GM21737 (cell line): ENCODE measurements around the gene PFAS.

Source experiments
- ATAC-seq: cut with Tn5 transposase; IDR thresholded peaks from one replicate; pipeline ENCODE4 v1.9.1; 2021; ENCODE audit warnings: mild to moderate bottlenecking, moderate library complexity; ENCODE audit not compliant: unreplicated experiment

PFAS gene

GRCh38 chr17:8294361-8294760 lies 45.3 kb downstream of the PFAS start:
- ATAC-seq = no peak

- ATAC-seq = no peak
Measured at GRCh38 chr17:8294814-8295316, 45.8 kb downstream of the PFAS start.

GRCh38 chr17:8300226-8300625 lies 51.1 kb downstream of the PFAS start:
- no peak for ATAC-seq

DNA sequence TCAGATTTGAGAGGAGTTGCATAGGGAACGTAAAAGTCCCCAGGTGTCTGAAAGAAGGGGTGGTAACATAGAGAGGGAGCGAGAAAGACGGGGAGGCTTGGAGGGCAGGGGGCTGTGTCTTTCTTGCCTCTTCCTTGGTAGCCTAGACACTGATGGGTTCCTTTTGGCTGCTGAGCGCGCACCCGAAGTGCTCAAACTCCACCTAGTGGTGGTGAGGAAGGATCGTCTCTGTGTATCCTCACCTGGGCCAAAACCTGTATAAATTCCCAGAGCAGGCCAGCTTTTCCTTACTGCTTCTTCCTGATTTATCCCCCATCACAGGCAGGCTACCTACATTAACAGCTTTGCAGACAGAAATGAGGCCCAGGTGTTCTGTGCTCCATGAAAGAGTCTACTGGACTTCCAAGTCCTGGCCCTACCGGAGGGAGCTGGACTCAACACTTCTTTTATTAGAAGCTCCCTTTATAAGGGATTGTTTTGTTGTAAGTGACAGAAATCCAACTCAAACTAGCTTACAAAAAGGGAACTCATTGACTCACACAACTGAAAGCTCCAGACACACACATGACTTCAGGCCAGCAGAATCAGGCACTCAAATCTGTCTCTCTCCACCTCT lies 51.6 kb downstream of the PFAS start:
- ATAC-seq = no peak

- no peak for ATAC-seq
Measured at GRCh38 chr17:8310601-8311123, 61.6 kb downstream of the PFAS start.

GRCh38 chr17:8311131-8311790 lies 62.2 kb downstream of the PFAS start:
- ATAC-seq = no peak

DNA sequence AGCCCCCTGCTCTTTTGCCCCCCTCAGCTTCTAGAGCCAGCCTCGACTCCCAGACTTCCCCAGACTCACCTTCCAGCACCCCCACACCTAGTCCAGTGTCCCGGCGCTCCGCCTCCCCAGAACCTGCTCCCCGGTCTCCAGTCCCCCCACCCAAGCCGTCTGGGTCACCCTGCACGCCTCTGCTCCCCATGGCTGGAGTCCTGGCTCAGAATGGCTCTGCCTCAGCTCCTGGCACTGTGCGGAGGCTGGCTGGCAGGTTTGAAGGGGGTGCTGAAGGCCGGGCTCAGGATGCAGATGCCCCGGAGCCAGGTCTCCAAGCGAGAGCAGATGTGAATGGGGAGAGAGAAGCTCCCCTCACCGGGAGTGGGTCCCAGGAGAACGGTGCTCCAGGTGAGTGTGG lies 63.2 kb downstream of the PFAS start:
- no peak for ATAC-seq

GRCh38 chr17:8312726-8313600 lies 63.9 kb downstream of the PFAS start:
- no peak for ATAC-seq

DNA sequence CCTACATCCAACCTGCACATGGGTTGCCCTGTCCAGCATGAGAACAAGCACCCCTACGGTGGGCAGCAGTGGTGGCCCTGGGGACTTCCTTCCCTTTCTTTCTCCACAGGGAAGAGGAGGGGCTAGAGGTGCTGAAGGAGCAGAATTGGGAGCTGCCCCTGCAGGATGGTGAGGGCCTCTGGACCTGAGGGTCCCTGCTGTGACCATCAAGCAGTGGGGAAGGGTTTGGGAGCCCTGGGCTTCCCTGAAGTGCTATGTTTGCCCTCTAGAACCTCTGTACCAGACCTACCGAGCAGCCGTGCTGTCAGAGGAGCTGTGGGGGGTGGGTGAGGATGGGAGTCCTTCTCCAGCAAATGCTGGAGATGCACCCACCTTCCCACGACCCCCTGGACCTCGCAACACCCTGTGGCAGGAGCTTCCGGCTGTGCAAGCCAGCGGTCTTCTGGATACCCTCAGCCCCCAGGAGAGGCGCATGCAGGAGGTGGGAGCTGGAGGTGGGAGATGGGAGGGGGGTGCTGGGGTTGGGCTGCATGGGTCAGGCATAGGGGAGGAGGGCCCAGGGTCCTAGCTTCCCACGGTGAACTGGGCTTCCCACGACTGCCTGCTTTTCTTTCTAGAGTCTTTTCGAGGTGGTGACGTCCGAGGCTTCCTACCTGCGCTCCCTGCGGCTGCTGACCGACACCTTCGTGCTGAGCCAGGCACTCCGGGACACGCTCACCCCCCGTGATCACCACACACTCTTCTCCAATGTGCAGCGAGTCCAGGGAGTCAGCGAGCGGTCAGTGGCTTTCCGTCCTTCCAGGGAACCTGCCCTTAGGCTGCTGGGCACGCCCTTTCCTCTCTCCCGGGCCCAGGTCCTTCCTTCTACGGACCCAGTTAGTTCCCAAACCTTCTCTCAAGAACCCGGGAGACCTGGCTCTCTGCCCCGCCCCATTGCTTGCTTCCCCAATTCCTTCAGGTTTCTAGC lies 66.0 kb downstream of the PFAS start:
- no peak for ATAC-seq

- no peak for ATAC-seq
Measured at GRCh38 chr17:8315764-8316217, 66.7 kb downstream of the PFAS start.

GRCh38 chr17:8318010-8318935 lies 69.2 kb downstream of the PFAS start:
- ATAC-seq = no peak
